Tibial nerve (tissue), 4 donors: ENCODE data around the gene LRRC42. TPM values are rescaled to one million over a fixed set of nuclear protein-coding genes. Genes with fewer than 3 reads are reported as not detected.

Experiments used
- DNase-seq, 2 donors: peaks; one replicate each; pipeline ENCODE4 v3.0.0-alpha.2; 2019; ENCODE audit warnings: low spot score in 2 of 2
- H3K27ac ChIP-seq, 4 donors: fragments of 200-600 bp; sonication (generic) in 3 of 4; one replicate each; pipeline ENCODE4 v1.5.1; 2017 to 2019; ENCODE audit warnings: mild to moderate bottlenecking in 1 of 4
- H3K27me3 ChIP-seq, 2 donors: fragments of 200-600 bp; sonication (generic) in 1 of 2; one replicate each; pipeline versions ENCODE4 v1.5.1 to v1.6.0; 2017 to 2019
- H3K36me3 ChIP-seq, 3 donors: fragments of 200-600 bp; sonication (generic); one replicate each; pipeline ENCODE4 v1.5.1; 2018 to 2019
- H3K4me1 ChIP-seq, 4 donors: fragments of 200-600 bp; sonication (generic) in 3 of 4; one replicate each; pipeline ENCODE4 v1.5.1; 2017 to 2019
- H3K4me3 ChIP-seq, 4 donors: fragments of 200-600 bp; sonication (generic) in 3 of 4; one replicate each; pipeline ENCODE4 v1.5.1; 2017 to 2019; ENCODE audit warnings: mild to moderate bottlenecking in 1 of 4, moderate library complexity in 1 of 4
- H3K9me3 ChIP-seq, 4 donors: fragments of 200-600 bp; sonication (generic) in 3 of 4; one replicate each; pipeline ENCODE4 v1.5.1; 2017 to 2019
- CTCF ChIP-seq, 5 experiments: fragments of 200-600 bp in 3 of 5; fragments of 450-650 bp in 2 of 5; sonication (generic) in 3 of 5; IDR thresholded peaks; one replicate each; pipeline ENCODE4 v1.5.1; 2016 to 2019; ENCODE audit warnings: antibody characterized with exemption in 5 of 5, mild to moderate bottlenecking in 3 of 5, moderate library complexity in 2 of 5
- EP300 ChIP-seq, 2 donors: sonication (generic); formaldehyde crosslinking; IDR thresholded peaks; one replicate each; pipeline ENCODE4 v1.6.1; 2017; ENCODE audit warnings: antibody characterized with exemption in 2 of 2, mild to moderate bottlenecking in 1 of 2
- POLR2A ChIP-seq, 2 donors: fragments of 450-650 bp; IDR thresholded peaks; one replicate each; pipeline ENCODE4 v1.6.1; 2017; ENCODE audit warnings: antibody characterized with exemption in 2 of 2, mild to moderate bottlenecking in 2 of 2, moderate library complexity in 2 of 2
- WGBS, 2 donors: methylation state at CpG; one replicate each; pipeline ENCODE4 v1.1.5; 2018; 5-methylcytosine and 5-hydroxymethylcytosine counted together
- total RNA-seq, 4 donors: library from RNA; depleted of rRNA; stranded (reverse); fragments of >200 nt; gene quantifications; one replicate each; pipeline ENCODE4 v1.1.0, GENCODE V29; 2016

LRRC42 gene
- total RNA-seq, 4 donors from 2014 or later, result 26.1 to 29.5 (median 26.8) TPM

- no peak for DNase-seq
These were observed 68.0 kb downstream of the LRRC42 start for GRCh38 chr1:54014009-54014629.

GRCh38 chr1:54016343-54017282 is 70.5 kb downstream of the LRRC42 start:
- H3K4me1 ChIP-seq, result no peaks in the 10 kb centered on the region
- no peaks in the 10 kb centered on the region for H3K9me3 ChIP-seq
- TF ChIP-seq CTCF (IDR thresholded peaks at IDR 0.05) (no peak), EP300 (IDR thresholded peaks at IDR 0.05) (no peak), POLR2A (IDR thresholded peaks at IDR 0.05) (no peak)
- no peak overlapping the region for H3K4me3 ChIP-seq
- no peaks in the 10 kb centered on the region for H3K36me3 ChIP-seq
- no peak for DNase-seq
- 59 to 65% methylated on average over 8 of the region's 8 CpGs for WGBS, 2 donors
- no peak overlapping the region for H3K27ac ChIP-seq
- H3K27me3 ChIP-seq, result no peaks in the 10 kb centered on the region

More at GRCh38 chr1:54014009-54014629, 68.0 kb downstream of the LRRC42 start:
- Histone ChIP-seq H3K27ac (no peak overlapping the region), H3K36me3 (no peaks in the 10 kb centered on the region), H3K27me3 (peaks cover 0 to 6% of the 10 kb centered on the region in 2 donors), H3K4me3 (no peak overlapping the region), H3K4me1 (no peaks in the 10 kb centered on the region), H3K9me3 (no peaks in the 10 kb centered on the region)
- no peak for TF ChIP-seq POLR2A (IDR thresholded peaks at IDR 0.05)
- no peak for TF ChIP-seq EP300 (IDR thresholded peaks at IDR 0.05)
- no peak for TF ChIP-seq CTCF (IDR thresholded peaks at IDR 0.05)
- WGBS, 2 donors, result 52 to 53% methylated on average over 6 to 17 of the region's 17 CpGs

Other genes with a start within 250 kb of the LRRC42 start
- 1 to 10 TPM in 1 of 4 donors, under 1 TPM in 3; 0.59 to 3.9 (median 0.75) TPM for gene GLIS1, start 207.2 kb upstream of the LRRC42 start, total RNA-seq
- 10 to 100 TPM in 3 of 4 donors, 1 to 10 TPM in 1; 8.0 to 13.5 (median 11.5) TPM for gene NDC1, start 108.1 kb upstream of the LRRC42 start, total RNA-seq
- 10 to 100 TPM; 17.8 to 31.2 (median 24.4) TPM for gene YIPF1, start 56.6 kb upstream of the LRRC42 start, total RNA-seq
- not detected for gene DIO1, start 52.2 kb upstream of the LRRC42 start, total RNA-seq
- 10 to 100 TPM; 15.5 to 39.9 (median 26.8) TPM for gene IFT25, start 651 bp upstream of the LRRC42 start, total RNA-seq
- not detected for gene LDLRAD1, start 71.8 kb downstream of the LRRC42 start, total RNA-seq
- 100 to 1,000 TPM; 145 to 304 (median 189) TPM for gene TMEM59, start 106.9 kb downstream of the LRRC42 start, total RNA-seq
- gene TCEANC2, start 107.3 kb downstream of the LRRC42 start, total RNA-seq, result 1 to 10 TPM; 3.0 to 9.0 (median 5.5) TPM
- gene CDCP2, start 206.7 kb downstream of the LRRC42 start, total RNA-seq, result under 1 TPM in 2 of 4 donors, not detected in 2; 0.30 to 0.44 TPM